ENCODE data around the gene GRIA4.

GRIA4 gene

GRCh38 chr11:105937331-105937730 lies 327.5 kb downstream of the GRIA4 start:
- DNase-seq = no peak
- Histone ChIP-seq H2BK15ac (replicated peaks; ENCODE audit: low read depth) (no peak overlapping the region), H3K56ac (ENCODE audit: low read length) (no peak overlapping the region), H3K4me3 (ENCODE audit: low read length) (no peak overlapping the region), H4K5ac (ENCODE audit: low read length) (no peak overlapping the region), H3K79me1 (ENCODE audit: low read length) (no peaks in the 10 kb centered on the region), H2BK5ac (ENCODE audit: low read length) (no peak overlapping the region), H3K79me2 (ENCODE audit: control insufficient read depth, insufficient read depth, low read length) (no peaks in the 10 kb centered on the region), H3K18ac (ENCODE audit: low read length) (no peak overlapping the region), H3K4me2 (ENCODE audit: low read length) (no peak overlapping the region), H3K36me3 (ENCODE audit: control insufficient read depth, insufficient read depth, low read length) (no peaks in the 10 kb centered on the region), H2BK120ac (ENCODE audit: low read depth, low read length) (no peak overlapping the region), H3K9ac (ENCODE audit: low read length) (no peak overlapping the region), H3K4ac (ENCODE audit: low read depth, low read length) (no peak overlapping the region), H3K23ac (ENCODE audit: low read length) (no peak overlapping the region), H3K27me3 (ENCODE audit: insufficient read depth, low read length, poor library complexity) (no peaks in the 10 kb centered on the region), H3K27ac (ENCODE audit: low read depth, low read length) (no peak overlapping the region), H4K8ac (ENCODE audit: low read depth, low read length) (no peak overlapping the region), H3K4me1 (ENCODE audit: control insufficient read depth, low read depth, low read length) (no peaks in the 10 kb centered on the region), H2AK5ac (ENCODE audit: low read length) (no peak overlapping the region)
- no CpG with 5 or more reads among the region's 4 CpGs for WGBS (ENCODE audit: extremely low coverage, insufficient coverage, low lambda C conversion rate)

- Histone ChIP-seq H3K4me3 (ENCODE audit: low read length) (no peak overlapping the region), H3K27me3 (ENCODE audit: insufficient read depth, low read length, poor library complexity) (no peaks in the 10 kb centered on the region), H3K27ac (ENCODE audit: low read depth, low read length) (no peak overlapping the region), H3K4me1 (ENCODE audit: control insufficient read depth, low read depth, low read length) (no peaks in the 10 kb centered on the region), H3K4ac (ENCODE audit: low read depth, low read length) (no peak overlapping the region), H2BK120ac (ENCODE audit: low read depth, low read length) (no peak overlapping the region), H3K56ac (ENCODE audit: low read length) (no peak overlapping the region), H3K79me1 (ENCODE audit: low read length) (no peaks in the 10 kb centered on the region), H2BK5ac (ENCODE audit: low read length) (no peak overlapping the region), H2BK15ac (replicated peaks; ENCODE audit: low read depth) (no peak overlapping the region), H3K18ac (ENCODE audit: low read length) (no peak overlapping the region), H4K5ac (ENCODE audit: low read length) (no peak overlapping the region), H3K79me2 (ENCODE audit: control insufficient read depth, insufficient read depth, low read length) (no peaks in the 10 kb centered on the region), H3K4me2 (ENCODE audit: low read length) (no peak overlapping the region), H3K9ac (ENCODE audit: low read length) (no peak overlapping the region), H3K36me3 (ENCODE audit: control insufficient read depth, insufficient read depth, low read length) (no peaks in the 10 kb centered on the region), H3K23ac (ENCODE audit: low read length) (no peak overlapping the region), H2AK5ac (ENCODE audit: low read length) (no peak overlapping the region), H4K8ac (ENCODE audit: low read depth, low read length) (no peak overlapping the region)
- WGBS (ENCODE audit: extremely low coverage, insufficient coverage, low lambda C conversion rate) = no CpG with 5 or more reads among the region's 2 CpGs
- peak; percentile 11 for DNase-seq
These were observed 327.9 kb downstream of the GRIA4 start for GRCh38 chr11:105937738-105938137.

- no peak overlapping the region for H3K23ac ChIP-seq (ENCODE audit: low read length)
- H4K8ac ChIP-seq (ENCODE audit: low read depth, low read length) = no peak overlapping the region
- H3K4ac ChIP-seq (ENCODE audit: low read depth, low read length) = no peak overlapping the region
- no peak overlapping the region for H4K5ac ChIP-seq (ENCODE audit: low read length)
- no peak for DNase-seq
- WGBS (ENCODE audit: extremely low coverage, insufficient coverage, low lambda C conversion rate) = no CpG with 5 or more reads among the region's 2 CpGs
- H3K79me2 ChIP-seq (ENCODE audit: control insufficient read depth, insufficient read depth, low read length) = no peaks in the 10 kb centered on the region
- H2BK15ac ChIP-seq (replicated peaks; ENCODE audit: low read depth) = no peak overlapping the region
- no peak overlapping the region for H3K4me3 ChIP-seq (ENCODE audit: low read length)
- no peak overlapping the region for H3K4me2 ChIP-seq (ENCODE audit: low read length)
- no peaks in the 10 kb centered on the region for H3K4me1 ChIP-seq (ENCODE audit: control insufficient read depth, low read depth, low read length)
- H2BK120ac ChIP-seq (ENCODE audit: low read depth, low read length) = no peak overlapping the region
- H3K36me3 ChIP-seq (ENCODE audit: control insufficient read depth, insufficient read depth, low read length) = no peaks in the 10 kb centered on the region
- H3K27me3 ChIP-seq (ENCODE audit: insufficient read depth, low read length, poor library complexity) = no peaks in the 10 kb centered on the region
- H2AK5ac ChIP-seq (ENCODE audit: low read length) = no peak overlapping the region
- no peaks in the 10 kb centered on the region for H3K79me1 ChIP-seq (ENCODE audit: low read length)
- H3K56ac ChIP-seq (ENCODE audit: low read length) = no peak overlapping the region
- H3K27ac ChIP-seq (ENCODE audit: low read depth, low read length) = no peak overlapping the region
- no peak overlapping the region for H2BK5ac ChIP-seq (ENCODE audit: low read length)
- H3K9ac ChIP-seq (ENCODE audit: low read length) = no peak overlapping the region
- H3K18ac ChIP-seq (ENCODE audit: low read length) = no peak overlapping the region
These were observed 333.0 kb downstream of the GRIA4 start for GRCh38 chr11:105942921-105943320.

GRCh38 chr11:105948918-105949590 lies 339.2 kb downstream of the GRIA4 start:
- Histone ChIP-seq H3K56ac (ENCODE audit: low read length) (no peak overlapping the region), H3K4me2 (ENCODE audit: low read length) (no peak overlapping the region), H3K4me3 (ENCODE audit: low read length) (no peak overlapping the region), H3K9ac (ENCODE audit: low read length) (no peak overlapping the region), H4K5ac (ENCODE audit: low read length) (no peak overlapping the region), H2BK15ac (replicated peaks; ENCODE audit: low read depth) (no peak overlapping the region), H3K18ac (ENCODE audit: low read length) (no peak overlapping the region), H3K27ac (ENCODE audit: low read depth, low read length) (no peak overlapping the region), H3K79me1 (ENCODE audit: low read length) (no peaks in the 10 kb centered on the region), H2AK5ac (ENCODE audit: low read length) (no peak overlapping the region), H4K8ac (ENCODE audit: low read depth, low read length) (no peak overlapping the region), H3K23ac (ENCODE audit: low read length) (no peak overlapping the region), H3K79me2 (ENCODE audit: control insufficient read depth, insufficient read depth, low read length) (no peaks in the 10 kb centered on the region), H3K27me3 (ENCODE audit: insufficient read depth, low read length, poor library complexity) (no peaks in the 10 kb centered on the region), H2BK120ac (ENCODE audit: low read depth, low read length) (no peak overlapping the region), H2BK5ac (ENCODE audit: low read length) (no peak overlapping the region), H3K36me3 (ENCODE audit: control insufficient read depth, insufficient read depth, low read length) (no peaks in the 10 kb centered on the region), H3K4me1 (ENCODE audit: control insufficient read depth, low read depth, low read length) (no peaks in the 10 kb centered on the region), H3K4ac (ENCODE audit: low read depth, low read length) (no peak overlapping the region)
- WGBS (ENCODE audit: extremely low coverage, insufficient coverage, low lambda C conversion rate) = no CpG with 5 or more reads among the region's 4 CpGs
- DNase-seq = no peak

- H2AK5ac ChIP-seq (ENCODE audit: low read length) = no peak overlapping the region
- H2BK15ac ChIP-seq (replicated peaks; ENCODE audit: low read depth) = no peak overlapping the region
- no peak overlapping the region for H3K4me3 ChIP-seq (ENCODE audit: low read length)
- H3K9ac ChIP-seq (ENCODE audit: low read length) = no peak overlapping the region
- H3K27ac ChIP-seq (ENCODE audit: low read depth, low read length) = no peak overlapping the region
- no peak overlapping the region for H4K8ac ChIP-seq (ENCODE audit: low read depth, low read length)
- H2BK5ac ChIP-seq (ENCODE audit: low read length) = no peak overlapping the region
- H3K27me3 ChIP-seq (ENCODE audit: insufficient read depth, low read length, poor library complexity) = no peaks in the 10 kb centered on the region
- no peaks in the 10 kb centered on the region for H3K4me1 ChIP-seq (ENCODE audit: control insufficient read depth, low read depth, low read length)
- H2BK120ac ChIP-seq (ENCODE audit: low read depth, low read length) = no peak overlapping the region
- DNase-seq = no peak
- H3K18ac ChIP-seq (ENCODE audit: low read length) = no peak overlapping the region
- H3K79me1 ChIP-seq (ENCODE audit: low read length) = no peaks in the 10 kb centered on the region
- no peak overlapping the region for H4K5ac ChIP-seq (ENCODE audit: low read length)
- H3K4me2 ChIP-seq (ENCODE audit: low read length) = no peak overlapping the region
- no peak overlapping the region for H3K4ac ChIP-seq (ENCODE audit: low read depth, low read length)
- H3K36me3 ChIP-seq (ENCODE audit: control insufficient read depth, insufficient read depth, low read length) = no peaks in the 10 kb centered on the region
- no peak overlapping the region for H3K23ac ChIP-seq (ENCODE audit: low read length)
- H3K56ac ChIP-seq (ENCODE audit: low read length) = no peak overlapping the region
- H3K79me2 ChIP-seq (ENCODE audit: control insufficient read depth, insufficient read depth, low read length) = no peaks in the 10 kb centered on the region
These were observed 344.0 kb downstream of the GRIA4 start for GRCh38 chr11:105953886-105954285.

Measured in mesendoderm (in vitro differentiated cells).